Heart right ventricle (tissue), 16 donors: Measurements from ENCODE around the gene GPATCH3. TPM values are rescaled to one million over a fixed set of nuclear protein-coding genes. Genes with fewer than 3 reads are reported as not detected.
A peak's percentile ranks its signal among the peaks of the same experiment; 100 is the strongest.

ENCODE experiments used
- ATAC-seq, 8 donors: fragments of 200-7000 bp; cut with Tn5 transposase; one replicate each; pipeline ENCODE4 v1.9.1; 2020; ENCODE audit warnings: mild to moderate bottlenecking in 8 of 8, moderate library complexity in 8 of 8, moderate number of reproducible peaks in 1 of 8
- DNase-seq, 2 donors: peaks; one replicate each; pipeline ENCODE4 v3.0.0-alpha.2; 2020
- H3K27ac ChIP-seq, 10 donors: fragments of 200-600 bp; sonication (generic) in 2 of 10; one replicate each; pipeline versions ENCODE4 v1.5.0 to v1.8.0; 2020 to 2022; ENCODE audit warnings: mild to moderate bottlenecking in 3 of 10
- H3K27me3 ChIP-seq, 7 donors: fragments of 200-600 bp; one replicate each; pipeline ENCODE4 v1.8.0; 2021 to 2022; ENCODE audit warnings: mild to moderate bottlenecking in 2 of 7
- H3K36me3 ChIP-seq, 9 donors: fragments of 200-600 bp; sonication (generic) in 1 of 9; one replicate each; pipeline versions ENCODE4 v1.5.0 to v1.8.0; 2020 to 2022; ENCODE audit warnings: mild to moderate bottlenecking in 2 of 9
- H3K4me1 ChIP-seq, 9 donors: fragments of 200-600 bp; sonication (generic) in 1 of 9; one replicate each; pipeline versions ENCODE4 v1.5.0 to v1.8.0; 2020 to 2022; ENCODE audit warnings: mild to moderate bottlenecking in 4 of 9
- H3K4me3 ChIP-seq, 10 donors: fragments of 200-600 bp; sonication (generic) in 2 of 10; one replicate each; pipeline versions ENCODE4 v1.5.0 to v1.8.0; 2020 to 2022; ENCODE audit warnings: mild to moderate bottlenecking in 7 of 10, moderate library complexity in 2 of 10
- H3K9me3 ChIP-seq, 11 donors: fragments of 200-600 bp in 10 of 11; sonication (generic) in 2 of 11; one replicate each; pipeline versions ENCODE4 v1.5.0 to v1.8.0; 2013 to 2022; ENCODE audit warnings: mild to moderate bottlenecking in 2 of 11, control low read depth in 1 of 11, moderate library complexity in 1 of 11
- WGBS, 2 donors: extraction: QIAGEN DNeasy Blood & Tissue Kit; methylation state at CpG; one replicate each; pipeline ENCODE4 v1.1.7; 2013; ENCODE audit warnings: inconsistent platforms in 1 of 2; 5-methylcytosine and 5-hydroxymethylcytosine counted together
- intact Hi-C, 10 donors: fragments of 100-400 bp; cut with DNase I; formaldehyde crosslinking; loops; one replicate each; pipeline versions ENCODE4 v1.11.1 to v1.14.2; 2022
- polyA plus RNA-seq, 2 donors: library from polyadenylated mRNA; stranded (reverse); fragments of 200-250 nt; gene quantifications; one replicate each; pipeline ENCODE4 v1.2.3, GENCODE V29; 2013
- total RNA-seq, 10 donors: library from RNA; stranded (reverse); fragmentation: NEBNext Ultra II Directional in 3 of 10; extraction: Animal tissue kit (Norgen Biotek cat#: 25700) in 3 of 10; gene quantifications; one replicate each; pipeline versions ENCODE4 v1.2.1 to v1.2.4, GENCODE V29; 2021 to 2023
- TF ChIP-seq, protein P1 (sequence below), 9 donors: fragments of 200-600 bp; sonication (generic) in 2 of 9; IDR thresholded peaks; one replicate each; pipeline versions ENCODE4 v1.5.0 to v1.8.0; 2021 to 2022; ENCODE audit warnings: antibody characterized with exemption in 9 of 9, mild to moderate bottlenecking in 5 of 9, moderate library complexity in 1 of 9
- donor health status: Arrhythmogenic right ventricular cardiomyopathy.
- donor health status: ischemic (EF 13 %, LVEDD 7.1; RV severe dilation, severe dysfunction).
- donor health status: healthy with polysubstance abuse.
- donor health status: DM: no; HTN: yes; CAD: no.
- donor health status: DM: no; HTN: no; CAD: no.
- donor health status: ischemic (EF 25% LVEDD 6.9; RV normal size, moderate dysfunction).
- donor health status: ischemic (EF 25% LVEDD 5.7; RV mildly dilated, moderate dysfunction).
- donor health status: healthy.
- donor health status: DM: yes; HTN: yes; CAD: no.
- donor health status: Ischemic cardiomyopathy.
- donor health status: ischemic (EF 35%, LVEDD 5.7; RV mildly dilated, moderate dysfunction).
- donor health status: nonischemic (EF 11% LVEDD 7.7; RV severe dilation, severe dysfunction).
- donor health status: DM: yes; HTN: yes; CAD: no.
- donor health status: PGD.
- donor health status: ischemic (EF 29% LVEDD 5.4; RV normal size, mild dysfunction).
- donor health status: nonischemic (EF 23%, LVEDD 6.1; RV moderate dilation, normal function).

GPATCH3 gene
- total and polyA plus RNA-seq, 12 donors, result 6.5 to 19.5 (median 8.6) TPM

DNA sequence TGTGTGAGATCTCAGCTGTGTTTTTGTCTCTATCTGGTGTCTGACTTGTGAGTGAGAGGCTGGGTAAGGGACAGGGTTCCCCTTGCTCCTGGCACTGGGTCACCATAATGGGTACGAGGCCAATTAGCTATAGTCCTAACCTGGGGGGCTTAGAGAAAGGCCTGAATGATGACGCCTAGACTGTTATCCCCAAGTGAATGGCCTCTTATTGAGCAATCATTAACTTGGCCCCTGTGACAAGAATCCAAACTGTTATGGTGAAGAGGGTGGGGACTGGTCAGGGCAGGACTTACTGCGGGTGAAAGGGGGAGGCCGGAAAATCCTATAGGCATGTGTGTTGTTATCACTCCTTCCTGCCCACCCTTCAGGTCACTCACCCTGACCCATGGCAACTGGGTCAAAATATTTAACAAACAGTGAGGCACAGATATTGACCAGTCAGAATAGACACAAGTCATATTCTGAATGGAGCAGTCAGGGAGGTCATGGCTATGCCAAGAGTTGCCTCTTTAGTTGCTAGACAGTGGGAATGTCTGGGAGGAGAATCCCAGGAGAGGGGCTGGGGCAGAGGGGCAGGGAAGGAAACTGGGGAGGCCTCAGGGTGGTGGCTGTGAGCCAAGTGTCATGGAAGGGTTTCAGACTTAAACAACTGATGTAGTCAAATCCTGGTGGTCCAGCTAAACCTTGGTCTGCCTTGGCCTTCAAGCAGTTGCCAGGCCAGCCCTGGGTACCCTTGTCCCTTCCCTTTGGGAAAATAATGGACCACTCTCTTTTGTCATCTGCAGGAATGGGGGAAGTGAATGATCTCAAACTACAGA lies 10.3 kb upstream of the GPATCH3 start:
- intact Hi-C loops, result no loop called here
- Histone ChIP-seq H3K27ac (no peak overlapping the region), H3K9me3 (no peaks in the 10 kb centered on the region), H3K36me3 (peaks cover 0 to 9% (median 0%) of the 10 kb centered on the region in 9 donors), H3K4me3 (no peak overlapping the region), H3K27me3 (no peaks in the 10 kb centered on the region), H3K4me1 (peaks cover 0 to 27% (median 4%) of the 10 kb centered on the region in 9 donors)
- TF ChIP-seq, protein P1, sequence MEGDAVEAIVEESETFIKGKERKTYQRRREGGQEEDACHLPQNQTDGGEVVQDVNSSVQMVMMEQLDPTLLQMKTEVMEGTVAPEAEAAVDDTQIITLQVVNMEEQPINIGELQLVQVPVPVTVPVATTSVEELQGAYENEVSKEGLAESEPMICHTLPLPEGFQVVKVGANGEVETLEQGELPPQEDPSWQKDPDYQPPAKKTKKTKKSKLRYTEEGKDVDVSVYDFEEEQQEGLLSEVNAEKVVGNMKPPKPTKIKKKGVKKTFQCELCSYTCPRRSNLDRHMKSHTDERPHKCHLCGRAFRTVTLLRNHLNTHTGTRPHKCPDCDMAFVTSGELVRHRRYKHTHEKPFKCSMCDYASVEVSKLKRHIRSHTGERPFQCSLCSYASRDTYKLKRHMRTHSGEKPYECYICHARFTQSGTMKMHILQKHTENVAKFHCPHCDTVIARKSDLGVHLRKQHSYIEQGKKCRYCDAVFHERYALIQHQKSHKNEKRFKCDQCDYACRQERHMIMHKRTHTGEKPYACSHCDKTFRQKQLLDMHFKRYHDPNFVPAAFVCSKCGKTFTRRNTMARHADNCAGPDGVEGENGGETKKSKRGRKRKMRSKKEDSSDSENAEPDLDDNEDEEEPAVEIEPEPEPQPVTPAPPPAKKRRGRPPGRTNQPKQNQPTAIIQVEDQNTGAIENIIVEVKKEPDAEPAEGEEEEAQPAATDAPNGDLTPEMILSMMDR (IDR thresholded peaks at IDR 0.05), result no peak
- ATAC-seq (no peak), DNase-seq (no peak)
- 75 to 76% methylated on average over 4 of the region's 4 CpGs for WGBS, 2 donors

GRCh38 chr1:26909951-26910342 lies 9.7 kb upstream of the GPATCH3 start:
- Histone ChIP-seq H3K9me3 (no peaks in the 10 kb centered on the region), H3K27ac (no peak overlapping the region), H3K36me3 (peaks cover 0 to 9% (median 0%) of the 10 kb centered on the region in 9 donors), H3K27me3 (no peaks in the 10 kb centered on the region), H3K4me3 (no peak overlapping the region), H3K4me1 (peaks cover 0 to 21% (median 4%) of the 10 kb centered on the region in 9 donors)
- WGBS, 2 donors, result 55 to 84% methylated on average over 3 of the region's 3 CpGs
- intact Hi-C loops, result no loop called here
- no peak for ATAC-seq
- no peak for DNase-seq
- TF ChIP-seq, protein P1 (IDR thresholded peaks at IDR 0.05), result no peak

GRCh38 chr1:26907071-26907917 lies 7.0 kb upstream of the GPATCH3 start:
- 63 to 68% methylated on average over 6 of the region's 6 CpGs for WGBS, 2 donors
- Histone ChIP-seq H3K27ac (no peak overlapping the region), H3K4me3 (no peak overlapping the region), H3K36me3 (peaks cover 0 to 9% (median 0%) of the 10 kb centered on the region in 9 donors), H3K4me1 (peaks cover 0 to 10% (median 0%) of the 10 kb centered on the region in 9 donors), H3K9me3 (no peaks in the 10 kb centered on the region), H3K27me3 (no peaks in the 10 kb centered on the region)
- peak in 2 of 8 donors; percentile 19 to 69 for ATAC-seq
- intact Hi-C loops, result no loop called here
- no peak for DNase-seq
- TF ChIP-seq, protein P1 (IDR thresholded peaks at IDR 0.05), result no peak

DNA sequence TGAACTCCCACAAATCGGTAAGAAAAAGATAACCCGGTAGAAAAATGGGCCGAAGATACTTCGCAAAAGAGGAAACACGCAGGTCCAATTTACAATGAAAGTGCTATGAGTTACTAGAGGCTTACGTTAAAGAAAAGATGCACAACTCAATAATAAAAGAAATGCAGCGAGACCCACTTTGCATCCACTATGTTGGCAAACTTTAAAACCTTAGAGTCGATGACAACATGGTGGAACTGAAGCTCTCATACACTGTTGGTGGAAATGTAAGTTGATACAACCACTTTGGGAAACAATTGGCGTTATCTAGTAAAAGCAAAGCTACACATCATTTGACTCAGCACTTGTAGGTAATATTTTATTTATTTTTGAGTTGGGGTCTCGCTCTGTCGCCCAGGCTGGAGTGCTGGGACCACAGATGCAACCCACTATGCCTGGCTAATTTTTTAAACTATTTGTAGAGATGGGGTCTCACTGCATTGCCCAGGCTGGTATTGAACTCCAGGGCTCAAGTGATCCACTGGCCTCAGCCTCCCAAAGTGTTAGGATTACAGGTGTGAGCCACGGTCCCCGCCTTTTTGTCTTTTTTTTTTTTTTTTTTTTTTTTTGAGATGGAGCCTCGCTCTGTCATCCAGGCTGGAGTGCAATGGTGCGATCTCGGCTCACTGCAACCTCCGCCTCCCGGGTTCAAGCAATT lies 696 bp upstream of the GPATCH3 start:
- Histone ChIP-seq H3K4me3 (peak overlapping the region; percentile 58 to 98 (median 92)), H3K27ac (peak overlapping the region in 9 of 10 donors; percentile 61 to 91 (median 81)), H3K27me3 (no peaks in the 10 kb centered on the region), H3K9me3 (no peaks in the 10 kb centered on the region), H3K36me3 (peaks cover 0 to 28% (median 9%) of the 10 kb centered on the region in 9 donors), H3K4me1 (peaks cover 10 to 28% (median 15%) of the 10 kb centered on the region in 9 donors)
- TF ChIP-seq, protein P1 (IDR thresholded peaks at IDR 0.05), result no peak
- DNase-seq (no peak), ATAC-seq (no peak)
- intact Hi-C loops, result no loop called here
- WGBS, 2 donors, result 66% methylated on average over 17 to 18 of the region's 18 CpGs
